NCI-H2196 treated with DMSO at 0.1 percent for 48 hours (cell line): Measurements from ENCODE around the gene FAF2.

Experiments
- DNase-seq: peaks from one replicate; lab custom pipeline; 2025; ENCODE audit not compliant: unreplicated experiment; lab: John Stamatoyannopoulos, UW

Gene FAF2

DNA sequence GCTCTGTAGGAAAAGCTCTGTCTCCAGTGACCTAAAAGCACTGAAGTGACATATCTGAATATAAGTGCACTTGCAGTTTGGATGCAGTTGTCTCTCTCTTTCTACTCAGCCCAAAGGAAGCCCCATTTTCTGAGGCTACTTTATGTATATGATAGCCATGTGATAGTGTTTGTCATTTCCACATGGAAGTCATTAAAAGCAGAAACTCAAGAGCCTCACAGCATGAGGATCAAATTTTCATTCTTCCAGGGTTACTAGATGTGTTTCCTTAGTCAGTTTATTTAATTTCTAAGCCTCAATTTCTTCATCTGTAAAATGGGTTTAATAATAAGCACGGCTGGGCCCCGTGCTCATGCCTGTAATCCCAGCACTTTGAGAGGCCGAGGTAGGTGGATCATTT is 52.3 kb downstream of the FAF2 start:
- DNase-seq: no peak

DNA sequence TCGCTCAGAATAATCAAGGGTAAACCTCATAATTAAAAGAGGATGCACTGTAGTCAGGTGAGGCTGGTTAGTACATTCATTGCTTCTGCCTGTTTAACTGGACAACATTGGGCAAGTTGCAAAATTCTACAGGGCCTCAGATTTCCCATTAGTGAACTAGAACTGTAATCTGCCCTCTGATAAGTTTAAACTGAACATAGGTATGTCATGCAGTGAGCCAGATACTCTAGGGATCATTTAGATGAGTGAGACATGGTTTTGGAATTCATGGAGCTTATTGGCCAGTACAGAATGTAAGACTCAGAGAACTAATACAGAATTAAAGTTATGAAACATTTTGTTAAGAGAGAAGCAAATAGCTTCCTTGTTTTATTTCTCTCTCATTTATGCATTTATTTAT is 53.1 kb downstream of the FAF2 start:
- DNase-seq: no peak

DNA sequence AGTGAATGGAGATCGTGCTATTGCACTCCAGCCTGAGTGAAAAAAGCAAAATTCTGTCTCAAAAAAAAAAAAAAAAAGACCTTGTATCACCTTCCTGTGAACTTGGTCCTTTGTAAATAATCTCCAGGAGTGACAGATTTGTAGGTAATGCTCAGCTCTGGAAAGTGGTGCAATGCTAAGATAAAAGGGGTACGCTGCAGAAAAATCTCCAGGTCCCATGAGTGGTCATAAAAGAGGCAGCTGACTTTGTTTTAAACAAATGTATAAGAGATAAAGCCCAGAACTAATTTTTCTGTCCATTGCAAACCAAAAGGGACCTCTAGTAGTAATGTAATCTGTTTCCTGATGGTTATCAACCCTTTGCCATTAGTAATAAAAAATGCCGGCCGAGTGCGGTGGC is 55.3 kb downstream of the FAF2 start:
- no peak for DNase-seq

DNA sequence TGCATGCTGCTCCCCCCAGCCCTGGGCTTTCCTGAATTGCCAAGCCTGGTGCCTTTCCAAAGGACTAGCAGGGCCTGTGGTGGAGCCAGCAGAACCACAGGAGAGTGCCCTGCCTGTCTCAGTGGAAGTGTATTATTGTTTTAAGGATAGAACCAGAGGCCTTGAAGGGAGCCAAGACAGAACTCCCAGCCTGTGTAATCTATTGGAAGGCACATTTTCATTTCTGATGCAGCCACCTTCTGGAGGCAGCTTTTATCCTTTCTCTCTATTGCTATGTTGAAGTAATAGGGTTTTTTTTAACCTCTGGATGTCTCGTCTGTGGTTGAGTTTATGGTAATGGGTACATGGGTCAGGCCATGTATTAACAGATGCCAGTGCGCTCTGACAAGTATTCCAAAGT is 59.7 kb downstream of the FAF2 start:
- no peak for DNase-seq

DNA sequence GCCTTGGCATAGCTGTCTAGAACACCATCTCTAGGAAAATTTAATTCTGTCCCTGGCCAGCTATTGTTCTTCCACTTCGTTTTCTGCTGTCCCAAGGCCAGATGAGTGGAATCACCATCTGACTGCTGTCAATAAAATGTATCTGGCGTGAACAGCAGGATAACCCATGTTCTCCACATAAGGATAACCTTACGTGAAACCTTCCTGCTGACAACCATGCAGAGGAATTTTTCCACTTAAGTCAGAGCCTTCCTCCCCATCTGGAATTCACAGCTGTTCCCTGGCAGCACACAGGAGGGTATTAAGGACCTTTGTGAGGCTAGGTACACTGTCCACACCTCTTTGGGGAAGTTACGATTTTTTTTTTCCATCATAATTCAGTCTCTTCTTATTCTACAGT is 60.4 kb downstream of the FAF2 start:
- DNase-seq: no peak

DNA sequence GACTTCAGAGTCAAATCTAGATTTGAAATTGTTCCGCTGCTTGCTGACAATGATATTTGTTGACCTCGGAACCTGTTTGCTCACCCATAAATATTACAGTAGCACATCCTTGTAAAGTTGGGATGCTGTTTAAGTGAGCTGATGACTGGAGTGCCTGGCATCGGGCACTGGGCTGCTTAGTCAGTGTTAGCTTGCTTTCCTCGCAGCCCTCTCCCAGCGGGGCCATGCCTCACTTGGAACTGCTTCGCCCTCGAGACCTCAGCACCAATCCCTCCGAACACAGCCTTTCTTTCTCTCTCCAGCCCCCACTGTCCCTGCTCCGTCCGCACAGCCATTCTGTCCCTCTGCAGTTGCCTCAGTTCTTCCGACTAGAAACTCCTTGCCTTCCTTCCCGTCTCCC is 65.6 kb downstream of the FAF2 start:
- DNase-seq: no peak

DNA sequence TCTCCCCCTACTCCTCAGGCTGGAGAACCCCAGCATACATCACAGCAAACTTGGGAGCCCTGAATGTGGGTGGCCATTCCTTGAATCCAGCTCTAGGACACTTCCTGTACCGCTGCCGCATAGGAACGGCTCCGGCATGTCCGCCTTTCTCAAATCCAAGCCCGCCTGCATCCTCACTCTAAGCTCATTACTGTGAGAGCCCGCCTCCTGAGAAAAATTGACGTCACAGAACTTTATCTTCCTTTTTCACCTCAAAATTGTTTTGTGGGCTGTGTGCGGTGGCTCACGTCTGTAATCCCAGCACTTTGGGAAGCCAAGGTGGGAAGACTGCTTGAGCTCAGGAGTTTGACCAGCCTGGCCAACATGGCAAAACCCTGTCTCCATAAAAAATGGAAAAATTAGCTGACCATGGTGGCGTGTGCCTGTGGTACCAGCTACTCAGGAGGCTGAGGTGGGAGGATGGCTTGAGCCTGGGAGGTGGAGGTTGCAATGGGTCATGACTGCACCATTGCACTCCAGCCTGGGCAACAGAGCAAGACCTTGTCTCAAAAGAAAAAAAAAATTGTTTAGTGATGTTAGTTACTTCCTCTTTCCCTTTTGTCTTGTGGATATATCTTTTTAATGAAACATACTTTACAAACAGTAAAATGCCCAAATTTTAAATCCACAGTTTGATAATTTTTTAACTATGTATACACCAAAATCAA is 66.2 kb downstream of the FAF2 start:
- DNase-seq: no peak

DNA sequence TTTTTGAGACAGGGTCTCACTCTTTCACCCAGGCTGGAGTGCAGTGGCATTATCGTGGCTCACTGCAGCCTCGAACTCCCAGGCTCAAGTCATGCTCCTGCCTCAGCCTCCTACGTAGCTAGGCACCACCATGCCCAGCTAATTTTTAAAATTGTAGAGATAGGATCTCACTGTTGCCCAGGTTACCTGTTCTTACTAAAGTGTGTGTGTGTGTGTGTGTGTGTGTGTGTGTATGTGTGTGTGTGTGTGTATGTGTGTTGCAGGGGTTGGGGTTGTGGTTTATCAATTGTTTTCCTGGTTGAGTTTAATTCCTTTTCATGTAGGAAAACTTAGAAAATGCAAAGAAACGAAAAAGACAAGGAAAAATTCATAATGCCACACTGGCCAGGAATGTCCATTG is 67.2 kb downstream of the FAF2 start:
- DNase-seq: no peak

DNA sequence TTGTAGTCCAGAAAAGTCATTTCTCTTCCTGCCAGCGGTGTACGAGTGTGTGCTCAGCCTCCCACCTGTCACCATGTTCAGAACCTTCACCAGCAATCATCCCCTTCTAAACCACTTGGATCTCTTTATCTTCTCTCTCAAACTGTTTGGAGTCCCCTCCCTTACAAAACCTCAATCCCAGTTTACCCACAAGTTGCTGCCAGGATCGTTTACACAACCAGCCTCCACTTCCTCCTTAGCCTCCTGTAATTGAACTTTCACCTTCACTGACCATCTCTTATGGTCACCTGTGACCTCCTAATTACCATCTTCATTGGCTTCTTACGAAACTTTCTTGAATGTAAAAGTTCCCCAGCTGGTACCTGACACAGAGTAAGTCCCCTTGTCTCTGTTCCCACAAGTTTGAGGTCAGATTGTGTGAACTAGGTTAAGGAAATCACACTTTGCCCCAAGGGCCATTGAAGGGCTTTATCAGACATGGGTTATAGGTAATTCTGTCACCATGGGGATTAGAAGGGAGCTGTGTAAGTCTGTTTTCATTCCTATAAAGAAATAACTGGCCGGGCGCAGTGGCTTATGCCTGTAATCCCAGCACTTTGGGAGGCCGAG is 69.0 kb downstream of the FAF2 start:
- DNase-seq: no peak

DNA sequence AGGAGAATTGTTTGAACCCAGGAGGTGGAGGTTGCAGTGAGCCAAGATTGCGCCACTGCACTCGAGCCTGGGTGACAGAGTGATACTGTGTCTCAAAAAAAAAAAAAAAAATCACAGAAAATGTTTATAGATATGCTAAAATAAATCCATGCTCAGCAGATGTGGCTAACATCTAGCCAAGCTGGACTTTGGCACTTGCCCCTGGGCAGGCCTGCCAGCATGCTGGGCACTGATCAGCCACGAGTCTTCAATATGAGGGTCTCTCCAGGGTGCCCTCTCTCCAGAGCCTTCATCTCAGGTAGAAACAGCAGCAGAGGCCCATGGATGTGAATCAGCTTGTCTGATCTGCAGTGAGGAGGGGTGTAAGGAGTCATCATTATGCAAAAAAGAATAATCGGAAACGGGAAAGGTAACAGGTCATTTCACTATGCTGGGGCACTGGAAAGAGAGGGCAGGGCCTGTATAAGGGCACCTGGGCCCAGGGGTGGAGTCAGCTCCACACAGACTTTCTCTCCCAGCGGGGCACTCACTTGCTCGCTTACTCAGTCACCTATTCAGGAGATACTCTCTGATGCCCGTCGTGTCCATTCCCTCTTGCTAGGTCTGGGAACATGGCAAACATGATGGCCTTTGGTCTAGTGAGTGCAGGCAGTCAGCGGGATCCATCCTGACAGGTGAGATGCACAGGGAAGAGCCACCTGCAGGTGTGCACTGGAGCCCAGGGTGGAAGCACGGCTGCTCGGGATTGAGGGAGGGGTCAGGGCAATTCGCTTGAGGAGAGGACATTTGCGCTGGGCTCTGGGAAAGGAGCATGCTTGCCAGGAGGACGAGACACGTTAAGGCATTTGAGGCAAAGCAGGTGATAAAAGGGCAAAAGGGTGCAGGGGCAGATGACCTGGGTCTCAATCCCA is 71.9 kb downstream of the FAF2 start:
- DNase-seq: no peak

DNA sequence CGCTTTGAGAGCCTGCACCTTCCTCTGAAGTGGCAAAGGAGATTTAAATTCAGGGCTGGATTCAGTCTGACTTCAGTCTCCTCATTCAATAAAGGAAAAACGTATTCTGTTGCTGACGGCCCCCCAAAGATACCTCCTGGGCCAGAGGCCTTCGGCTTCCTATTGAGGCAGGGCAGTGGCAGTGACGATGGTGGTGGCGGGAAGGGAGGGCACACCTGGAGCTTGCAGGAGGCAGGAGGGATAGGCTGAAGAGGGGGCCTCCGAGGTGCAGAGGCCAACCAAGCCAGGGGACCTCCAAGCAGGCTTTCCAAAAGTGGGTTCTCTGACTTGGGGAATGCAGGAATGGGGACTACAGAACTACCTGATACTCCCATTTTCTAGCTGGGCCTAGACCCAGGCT is 73.1 kb downstream of the FAF2 start:
- DNase-seq: no peak

DNA sequence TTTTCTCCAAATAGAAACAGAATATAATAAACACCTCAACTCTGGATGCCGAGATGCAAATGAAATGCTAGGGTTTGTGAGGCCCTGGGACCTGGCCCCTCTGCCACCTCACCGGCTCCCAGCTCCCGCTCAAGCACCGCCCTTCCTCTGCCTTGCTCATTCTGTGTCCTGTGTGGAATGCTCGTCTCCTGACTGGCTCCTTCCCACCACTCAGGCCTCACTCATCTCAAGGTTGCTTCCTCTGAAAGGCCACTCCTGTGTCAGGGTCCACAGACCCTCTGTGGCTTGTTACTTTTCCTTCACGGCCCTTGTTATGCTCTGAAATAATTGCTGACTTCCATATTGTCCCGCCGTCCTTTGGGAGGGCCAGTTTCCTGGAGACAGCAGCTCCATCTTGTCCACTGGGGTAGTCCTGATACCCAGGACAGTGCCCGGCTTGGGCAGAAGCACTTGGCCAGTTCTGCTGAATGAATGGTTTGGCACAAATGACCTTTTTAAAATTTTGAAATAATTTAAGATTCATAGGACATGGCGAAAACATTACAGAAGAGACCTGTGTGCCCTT is 73.6 kb downstream of the FAF2 start:
- DNase-seq: no peak

DNA sequence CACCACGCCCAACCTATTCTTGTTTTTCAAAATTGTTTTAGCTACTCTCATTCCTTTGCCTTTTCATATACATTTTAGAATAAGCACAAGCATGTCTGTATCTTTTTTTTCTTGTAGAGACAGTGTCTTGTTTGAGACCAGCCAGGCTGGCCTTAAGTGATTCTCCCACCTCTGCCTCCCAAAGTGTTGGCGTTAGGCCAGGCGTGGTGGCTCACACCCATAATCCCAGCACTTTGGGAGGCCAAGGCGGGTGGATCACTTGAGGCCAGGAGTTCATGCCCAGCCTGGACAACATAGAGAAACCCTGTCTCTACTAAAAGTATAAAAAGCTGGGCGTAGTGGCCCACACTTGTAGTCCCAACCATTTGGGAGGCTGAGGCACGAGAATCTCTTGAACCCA is 76.0 kb downstream of the FAF2 start:
- DNase-seq: no peak

DNA sequence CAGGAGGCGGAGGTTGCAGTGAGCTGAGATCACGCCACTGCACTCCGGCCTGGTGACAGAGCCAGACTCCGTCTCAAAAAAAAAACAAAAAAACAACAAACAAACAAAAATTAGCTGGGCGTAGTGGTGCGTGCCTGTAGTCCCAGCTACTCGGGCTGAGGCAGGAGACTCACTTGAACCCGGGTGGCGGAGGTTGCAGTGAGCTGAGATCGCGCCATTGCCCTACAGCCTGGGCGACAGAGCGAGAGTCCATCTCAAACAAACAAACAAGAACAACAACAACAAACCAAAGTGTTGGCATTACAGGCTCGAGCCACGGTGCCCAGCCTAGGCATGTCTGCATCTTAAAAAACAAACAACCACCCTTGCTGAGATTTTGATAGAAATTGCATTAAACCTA is 76.8 kb downstream of the FAF2 start:
- DNase-seq: no peak

DNA sequence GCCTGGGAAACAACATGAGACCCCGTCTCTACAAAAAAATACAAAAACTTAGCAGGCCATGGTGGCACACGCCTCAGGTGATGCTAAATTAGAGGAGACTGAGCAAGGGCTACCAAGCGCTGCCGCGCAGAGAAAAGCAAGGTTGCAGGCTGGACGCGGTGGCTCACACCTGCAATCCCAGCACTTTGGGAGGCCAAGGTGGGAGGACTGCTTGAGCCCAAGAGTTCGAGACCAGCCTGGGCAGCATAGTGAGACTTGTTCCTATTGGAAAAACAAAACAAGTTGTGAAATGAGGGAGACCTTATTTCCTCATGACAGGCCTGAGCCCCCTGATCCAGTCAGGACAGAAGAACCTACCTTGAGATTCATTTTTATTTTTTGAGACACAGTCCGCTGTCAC is 77.5 kb downstream of the FAF2 start:
- DNase-seq: no peak

DNA sequence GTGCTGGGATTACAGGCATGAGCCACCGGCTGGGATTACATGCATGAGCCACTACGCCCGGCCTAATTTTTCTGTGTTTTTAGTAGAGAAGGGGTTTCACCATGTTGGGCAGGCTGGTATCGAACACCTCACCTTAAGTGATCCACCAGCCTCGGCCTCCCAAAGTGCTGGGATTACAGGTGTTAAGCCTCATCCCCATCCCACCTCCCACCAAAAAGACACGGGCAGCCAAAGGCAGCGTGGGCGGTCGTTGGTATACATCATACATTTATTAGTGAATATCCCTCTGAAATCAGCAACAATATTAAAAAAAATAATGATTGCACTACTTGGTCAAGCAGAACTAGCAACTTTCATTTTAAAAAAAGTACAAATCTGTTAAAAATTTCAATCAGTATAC is 78.3 kb downstream of the FAF2 start:
- no peak for DNase-seq

DNA sequence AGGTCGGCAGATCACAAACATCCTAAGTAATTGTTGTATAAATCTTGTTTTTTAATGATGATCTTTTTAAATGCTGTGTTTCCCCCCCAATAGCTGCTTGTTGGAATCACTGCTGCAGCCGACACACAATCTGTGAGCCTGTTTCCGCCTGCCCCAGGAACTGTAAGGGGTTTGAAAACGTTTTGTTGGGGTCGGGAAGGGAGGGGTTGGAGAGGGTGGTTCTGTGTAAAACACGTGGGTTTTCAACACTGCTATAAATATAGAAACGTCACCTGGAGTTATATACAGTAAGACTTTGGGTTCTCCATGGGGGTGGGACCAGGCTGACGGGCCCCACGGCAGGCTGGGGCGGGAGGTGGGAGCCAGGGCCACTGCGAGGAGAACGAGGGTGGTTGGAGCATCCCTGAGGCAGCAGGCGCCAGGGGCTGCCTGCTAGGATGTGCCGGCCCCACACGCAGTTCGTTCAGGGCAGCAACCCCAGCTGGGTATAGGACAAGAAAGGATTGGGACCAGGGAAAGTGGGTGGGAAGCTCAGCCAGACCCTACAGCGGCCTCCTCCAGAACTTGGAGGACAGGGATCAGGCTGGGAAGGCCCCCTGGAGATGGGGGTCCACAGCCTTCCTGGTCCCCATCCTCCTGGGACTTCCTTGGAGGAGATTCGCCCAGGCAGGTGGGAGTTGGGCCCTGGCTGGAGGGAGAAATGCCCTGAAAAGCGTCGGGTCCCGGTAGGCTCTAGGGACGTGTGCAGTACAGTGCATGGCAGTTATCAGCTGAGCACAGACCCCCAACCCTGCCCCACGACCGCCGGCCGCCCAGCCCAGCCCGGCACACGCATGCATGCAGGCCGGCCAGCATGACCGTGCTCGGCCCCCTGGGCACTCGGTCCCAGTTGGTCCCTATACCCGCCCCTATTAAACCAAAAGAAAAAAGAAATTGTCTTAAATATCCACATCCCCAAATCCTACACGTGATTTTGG is 79.3 kb downstream of the FAF2 start:
- DNase-seq: no peak

DNA sequence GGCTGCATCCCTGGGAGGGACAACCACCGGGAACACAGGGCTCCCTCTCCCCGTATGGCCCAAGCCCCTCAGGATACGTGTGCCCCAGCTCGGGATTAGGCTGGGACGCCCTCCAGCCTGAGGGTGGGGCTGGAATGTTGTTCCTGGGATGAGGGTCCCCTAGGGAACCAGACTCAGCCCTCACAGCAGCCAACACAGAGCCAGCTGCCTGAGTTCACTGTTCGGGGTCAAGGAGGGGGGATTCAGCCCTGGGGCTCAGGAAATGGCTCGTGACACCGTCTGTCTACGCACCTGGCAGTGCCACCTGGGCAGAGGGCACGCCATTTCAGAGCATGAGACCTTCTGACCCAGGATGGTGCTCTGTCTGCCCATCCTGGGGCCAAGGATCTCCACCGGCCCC is 80.1 kb downstream of the FAF2 start:
- DNase-seq: no peak

DNA sequence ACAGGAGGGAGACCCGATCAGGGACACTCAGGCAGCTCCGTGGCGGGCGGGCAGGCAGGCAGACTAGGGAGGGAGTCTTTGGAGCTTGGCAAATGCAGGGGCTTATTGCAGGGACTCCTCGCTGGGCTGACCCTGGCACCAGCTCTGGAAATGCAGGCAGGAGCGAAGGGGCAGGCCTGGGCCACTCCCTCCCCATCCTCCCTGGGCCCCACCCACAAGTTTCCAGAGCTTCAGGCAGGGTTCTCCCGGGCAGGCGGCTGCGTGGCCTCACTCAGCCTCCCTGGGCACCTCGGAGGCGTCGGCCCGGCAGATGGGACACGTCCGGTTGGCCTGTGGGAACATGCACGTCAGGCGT is 80.6 kb downstream of the FAF2 start:
- DNase-seq: no peak

DNA sequence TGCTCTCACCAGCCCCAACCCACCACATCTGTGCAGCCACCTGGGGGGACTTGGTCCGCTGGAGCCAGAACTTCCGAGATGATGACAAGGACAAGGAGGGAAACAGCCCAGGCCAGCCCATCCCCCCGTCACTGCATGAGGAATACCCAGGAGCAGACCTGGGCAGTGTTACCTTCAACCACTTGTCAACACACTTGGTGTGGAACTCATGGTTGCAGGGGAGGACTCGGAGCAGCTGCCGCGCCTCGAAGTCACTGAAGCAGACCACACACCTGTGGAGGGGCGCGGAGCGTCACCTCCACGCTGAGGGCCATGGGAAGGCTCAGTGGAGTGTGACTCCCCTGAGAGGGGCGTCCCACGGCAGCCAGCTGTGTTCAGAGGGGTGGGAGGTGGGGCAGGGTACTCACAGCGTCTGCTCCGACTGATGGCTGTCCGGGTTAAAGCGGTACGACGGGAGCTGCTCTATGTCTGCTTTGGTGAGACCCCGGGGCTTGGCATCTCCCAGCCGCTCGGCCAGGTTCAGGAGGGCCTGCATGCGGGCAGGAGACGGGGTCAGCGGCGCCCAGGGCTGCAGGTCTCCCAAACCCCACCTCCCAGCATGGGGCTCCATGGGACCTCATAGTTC is 81.0 kb downstream of the FAF2 start:
- no peak for DNase-seq
